Stimulated activated CD4-positive, alpha-beta T cell treated with anti-CD3 and anti-CD28 coated beads, Interleukin-2, amount 100 ng/mL, for 48 hours (primary cell): ENCODE data around the gene ZNRF1.
"Not testable (repeated sequence)": the region's sequence is repeated elsewhere in the genome, so short reads cannot be mapped to it uniquely, and the experiment has no call there.

Experiments used
- DNase-seq, 2 donors: peaks; one replicate each; pipeline ENCODE4 v3.0.0-alpha.2; 2020

ZNRF1 gene

GRCh38 chr16:74998481-74999218 is at the start of gene ZNRF1:
Gene ZNRF1, plus strand, starts transcription at chr16:74999024. Its CDS starts 648 bp downstream, at chr16:74999672.
- DNase-seq, result peak; percentile 83 to 84

DNA sequence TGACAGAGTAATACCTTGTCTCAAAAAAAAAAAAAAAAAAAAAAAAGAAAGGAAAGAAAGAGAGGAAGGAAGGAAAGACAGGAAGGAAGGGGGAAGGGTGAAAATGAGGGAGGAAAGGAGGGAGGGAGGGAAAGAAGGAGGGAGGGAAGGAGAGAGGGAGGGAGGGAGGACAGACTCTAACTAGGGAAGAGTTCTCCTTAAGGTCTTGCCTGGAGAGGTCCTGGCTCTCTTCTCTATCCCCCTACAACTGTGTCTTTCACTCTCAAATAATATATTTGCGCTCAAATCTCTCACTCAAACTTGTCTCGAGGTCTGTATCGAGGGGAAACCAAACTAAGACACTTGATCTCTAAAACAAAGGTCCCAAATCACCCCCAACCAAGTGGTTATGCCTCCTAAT is 49.5 kb upstream of the ZNRF1 start:
- no peak for DNase-seq

DNA sequence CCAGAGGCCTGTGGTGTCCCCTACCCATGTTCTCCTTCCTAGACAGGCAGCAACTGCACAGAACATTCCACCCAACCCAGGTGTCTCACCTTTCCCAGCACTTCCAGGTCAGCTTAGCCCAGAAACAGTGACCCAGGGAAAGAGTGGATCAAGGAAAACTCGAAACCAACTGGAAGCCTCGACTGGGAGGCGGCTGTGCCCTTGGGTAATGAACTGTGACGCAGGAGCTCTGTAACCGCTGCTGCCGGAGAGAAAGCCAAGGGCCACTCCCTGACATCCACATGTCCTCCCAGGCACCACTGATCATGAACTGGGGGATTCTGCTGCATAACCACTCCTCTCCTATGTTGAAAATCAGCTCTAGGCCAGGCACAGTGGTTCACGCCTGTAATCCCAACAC is 48.3 kb upstream of the ZNRF1 start:
- no peak for DNase-seq

DNA sequence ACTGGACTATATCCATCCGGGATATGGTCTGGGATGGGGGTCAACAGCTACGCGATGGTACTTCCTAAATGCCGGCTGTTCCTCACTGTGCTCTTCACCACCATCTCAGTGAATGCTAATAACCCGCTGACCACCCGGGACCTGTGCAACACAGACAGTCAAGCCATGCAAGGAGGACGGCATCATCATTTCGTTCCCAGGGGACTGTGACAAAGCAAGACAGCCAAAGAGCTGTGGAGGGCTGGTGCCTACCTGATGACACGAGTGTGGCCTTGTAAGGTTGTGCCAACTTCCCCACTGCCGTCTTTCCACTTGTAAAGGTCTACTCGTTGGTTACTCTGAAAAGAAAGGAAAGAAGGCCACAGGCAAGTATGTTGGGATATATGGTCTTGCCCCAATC is 47.6 kb upstream of the ZNRF1 start:
- DNase-seq, result no peak

DNA sequence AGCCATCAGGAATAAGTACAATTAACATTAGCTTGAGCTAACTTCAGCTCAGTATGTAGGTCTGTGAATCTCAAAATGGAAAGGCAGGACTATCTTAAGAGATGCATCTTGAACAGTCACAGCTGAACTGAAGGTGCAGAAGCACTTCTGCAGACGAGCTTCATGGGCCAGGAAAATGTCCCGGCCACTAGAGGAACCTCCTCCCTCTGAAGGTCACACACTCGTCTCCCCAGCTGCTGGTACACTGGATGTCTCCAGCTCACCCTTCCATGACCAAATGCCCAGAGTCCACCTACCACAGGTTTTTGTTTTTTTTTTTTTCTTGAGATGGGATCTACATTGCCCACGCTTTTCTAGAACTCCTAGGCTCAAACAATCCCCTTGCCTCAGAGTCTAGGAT is 47.1 kb upstream of the ZNRF1 start:
- DNase-seq, result no peak

DNA sequence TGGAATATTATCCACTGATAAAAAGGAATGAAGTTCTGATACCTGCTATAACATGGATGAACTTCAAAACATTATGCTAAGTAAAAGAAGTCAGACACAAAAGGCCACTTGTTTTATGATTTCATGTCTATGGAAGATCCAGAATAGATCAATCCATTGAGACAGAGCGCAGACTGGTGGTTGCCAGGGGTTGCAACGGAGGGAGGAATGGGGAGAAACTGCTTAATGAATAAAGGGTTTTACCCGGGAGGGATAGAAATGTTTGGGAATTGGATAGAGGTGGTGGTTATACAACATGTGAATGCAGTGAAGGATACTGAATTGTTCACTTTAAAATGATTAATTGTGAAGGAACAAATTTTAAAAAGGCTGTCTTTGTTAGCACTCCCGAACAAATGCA is 44.1 kb upstream of the ZNRF1 start:
- DNase-seq, result no peak

GRCh38 chr16:74973304-74973703 is 25.5 kb upstream of the ZNRF1 start:
- no peak for DNase-seq

GRCh38 chr16:74975591-74975990 is 23.2 kb upstream of the ZNRF1 start:
- no peak for DNase-seq

- no peak for DNase-seq
Observed at GRCh38 chr16:74982256-74982655, 16.6 kb upstream of the ZNRF1 start.

- no peak for DNase-seq
Observed at GRCh38 chr16:74984194-74984528, 14.7 kb upstream of the ZNRF1 start.

DNA sequence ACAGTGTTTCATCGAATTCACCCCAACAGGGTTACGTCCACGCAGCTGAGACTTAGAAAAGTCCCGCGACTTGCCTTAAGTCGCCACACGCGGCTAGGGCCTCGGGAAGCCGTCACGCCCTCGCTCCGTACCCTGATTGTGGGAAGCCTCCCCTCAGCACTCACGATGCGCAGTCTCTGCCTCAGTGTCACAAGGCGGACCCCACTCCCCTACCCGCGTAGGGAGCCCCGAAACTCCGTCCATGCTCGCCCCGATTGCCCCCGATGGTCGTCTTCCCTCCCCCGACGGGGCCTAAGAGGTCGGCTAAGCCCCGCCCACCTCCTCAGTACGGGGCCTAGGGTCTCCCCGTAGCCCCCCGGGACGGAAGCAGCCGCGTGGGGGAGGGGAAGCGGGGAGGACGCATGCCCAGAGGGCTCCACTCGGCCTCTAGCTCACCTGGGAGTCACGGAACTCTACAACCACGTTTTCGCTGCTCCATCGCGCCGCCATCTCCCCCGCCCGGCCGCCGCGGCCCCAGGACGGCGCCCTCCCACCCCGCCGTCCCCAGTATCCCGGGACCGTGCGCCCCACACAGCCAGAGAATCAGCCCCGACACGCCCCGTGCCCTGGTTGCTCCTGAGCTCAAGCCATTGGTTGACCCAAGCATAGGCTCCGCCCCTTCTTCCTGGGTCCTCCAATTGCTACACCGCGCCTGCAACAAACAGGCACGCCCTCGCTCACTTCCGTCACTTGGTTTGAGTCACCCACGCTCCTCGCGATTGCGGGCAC is 14.1 kb upstream of the ZNRF1 start, which contains the start of gene WDR59:
WDR59 (minus strand) TSS at position 595 of the 768 bp plus-strand sequence; CDS start at position 489, 106 bp downstream.
- DNase-seq, result peak; percentile 96 to 97

GRCh38 chr16:74987027-74987681 is 11.7 kb upstream of the ZNRF1 start:
- DNase-seq, result no peak

DNA sequence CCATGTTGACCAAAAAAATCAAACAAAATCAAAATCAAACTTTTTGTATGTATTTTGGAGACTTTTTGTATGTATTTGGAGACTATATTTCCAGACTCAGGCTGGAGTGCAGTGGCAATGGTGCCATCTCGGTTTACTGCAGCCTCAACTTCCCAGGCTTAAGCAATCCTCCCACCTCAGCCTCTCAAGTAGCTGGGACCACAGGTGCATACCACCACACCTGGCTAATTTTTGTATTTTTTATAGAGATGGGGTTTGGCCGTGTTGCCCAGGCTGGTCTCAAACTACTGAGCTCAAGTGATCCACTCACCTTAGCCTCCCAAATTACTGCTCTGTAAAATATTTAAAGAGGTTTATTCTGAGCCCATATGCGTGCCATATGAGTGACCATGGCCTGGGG is 9.0 kb upstream of the ZNRF1 start:
- DNase-seq, result not testable (repeated sequence)

- DNase-seq, result no peak
Observed at GRCh38 chr16:74990832-74991231, 8.0 kb upstream of the ZNRF1 start.

DNA sequence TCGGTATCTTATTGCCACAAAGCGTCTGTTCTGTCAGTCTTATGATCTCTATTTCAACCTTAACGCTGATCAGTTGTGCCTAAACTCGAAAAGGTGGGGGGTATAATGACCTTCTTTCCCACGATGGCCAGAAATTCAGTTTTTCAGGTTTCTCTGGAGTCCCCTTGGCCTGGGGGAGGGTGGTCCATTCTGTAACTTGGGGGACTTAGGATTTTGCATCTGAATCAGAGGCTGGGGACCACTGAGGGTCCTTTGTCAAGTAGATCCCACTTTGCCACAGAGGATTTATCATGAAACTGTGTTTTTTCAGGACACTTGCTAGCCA is 7.6 kb upstream of the ZNRF1 start:
- no peak for DNase-seq

DNA sequence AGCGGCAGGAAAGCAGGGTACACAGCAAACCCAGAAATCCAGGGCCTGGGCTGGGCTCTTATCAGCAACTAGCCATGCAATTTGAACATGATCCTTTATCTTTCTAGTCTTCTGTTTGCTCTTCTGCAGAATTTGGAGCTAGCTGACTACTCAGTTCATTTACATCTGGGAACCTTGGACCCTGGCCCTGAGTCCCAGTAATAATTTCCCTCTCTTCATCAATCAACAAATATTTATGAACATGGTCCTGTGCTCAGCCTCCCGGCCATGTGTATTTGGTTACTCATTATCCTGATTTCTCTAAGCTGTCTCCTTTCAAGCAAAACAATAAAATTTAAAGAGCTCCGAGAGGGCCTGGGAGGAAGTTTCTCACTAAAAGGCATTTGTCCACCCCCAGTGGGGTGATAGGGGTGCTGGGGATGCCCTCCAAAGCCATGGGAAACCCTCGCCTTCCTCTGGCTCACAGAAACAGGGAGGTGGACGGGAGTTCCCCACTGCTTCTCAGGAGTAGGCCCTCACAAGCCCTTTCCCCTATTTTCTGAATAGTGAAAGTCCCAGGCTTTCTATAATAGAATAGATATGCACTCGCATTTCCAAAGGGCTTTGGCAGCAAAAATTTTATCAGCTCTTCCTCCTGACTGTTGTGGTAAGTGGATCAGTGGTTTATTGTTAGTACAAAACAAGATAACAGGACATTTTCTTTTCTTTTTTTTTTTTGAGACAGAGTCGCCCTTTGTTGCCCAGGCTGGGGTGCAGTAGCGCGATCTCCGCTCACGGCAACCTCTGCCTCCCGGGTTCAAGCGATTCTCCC is 7.0 kb upstream of the ZNRF1 start:
- DNase-seq, result no peak

- DNase-seq, result no peak
Observed at GRCh38 chr16:74995986-74996385, 2.8 kb upstream of the ZNRF1 start.

GRCh38 chr16:74997042-74997491 is 1.8 kb upstream of the ZNRF1 start:
- no peak for DNase-seq

- DNase-seq, result no peak
Observed at GRCh38 chr16:74999219-74999608, 390 bp downstream of the ZNRF1 start.

GRCh38 chr16:74999609-75000480 is 1.0 kb downstream of the ZNRF1 start:
- DNase-seq, result peak in 1 of 2 donors; percentile 46

DNA sequence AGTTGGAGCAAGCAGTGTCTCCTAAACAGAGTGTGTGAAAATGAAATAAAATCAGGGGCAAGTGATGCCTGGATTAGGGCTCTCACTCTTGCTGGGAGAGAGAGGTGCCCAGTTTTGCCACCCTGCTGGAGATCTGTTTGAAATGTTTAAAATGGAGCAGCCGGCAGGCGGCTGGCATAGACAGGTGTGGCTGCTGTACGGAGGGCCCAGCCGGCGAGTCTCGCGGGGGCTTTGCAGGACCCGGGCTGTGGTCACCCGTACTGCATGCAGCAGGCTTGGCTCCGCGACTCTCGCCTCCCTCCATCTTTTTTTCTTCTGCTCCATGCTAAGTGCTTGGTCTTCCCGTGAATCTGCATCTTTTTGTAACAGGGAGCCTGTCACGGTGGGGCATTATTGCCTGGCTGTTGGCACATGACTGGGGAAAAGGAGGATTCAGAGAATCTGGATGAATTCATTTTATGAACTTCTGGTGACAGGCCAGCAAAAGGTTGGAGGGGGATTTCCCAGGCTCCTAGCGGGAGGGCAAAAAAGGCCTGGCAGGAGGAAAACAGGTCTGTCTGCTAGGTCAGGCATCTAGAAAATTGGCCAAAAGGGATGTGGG is 1.8 kb downstream of the ZNRF1 start:
- no peak for DNase-seq

DNA sequence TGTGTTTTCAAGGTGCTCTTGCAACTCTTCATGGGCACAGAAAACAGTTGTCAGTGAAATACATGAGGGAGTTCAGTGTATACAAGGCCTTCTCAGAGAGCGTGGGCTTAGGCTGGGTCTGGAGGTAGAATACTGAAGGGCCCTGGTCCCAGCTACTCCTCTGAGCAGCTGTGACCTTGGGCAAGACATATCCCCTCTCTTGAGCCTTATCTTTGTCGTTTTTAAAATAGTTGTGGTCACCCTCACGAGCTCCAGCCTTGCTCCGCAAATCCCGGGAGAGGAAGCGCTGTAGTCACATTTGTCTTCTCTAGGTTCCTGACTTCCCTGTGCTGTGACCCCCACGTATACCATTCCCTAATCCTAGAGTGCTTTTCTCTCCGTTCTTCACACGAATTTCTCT is 3.6 kb downstream of the ZNRF1 start:
- no peak for DNase-seq
